ENCODE data around the gene UBE3B. TPM values are rescaled to one million over a fixed set of nuclear protein-coding genes. Genes with fewer than 3 reads are reported as not detected.

UBE3B gene
- total RNA-seq, 1 experiment from 2014 or later, result 48.6 TPM

GRCh38 chr12:109517619-109518018, 40.2 kb downstream of the UBE3B start:
- DNase-seq, result no peak
- no TSS peak for BruUV-seq (replicated peaks)
- Mint-ChIP-seq H3K4me1 (ENCODE audit: low read depth, unreplicated experiment) (no peaks in the 10 kb centered on the region), H3K27me3 (ENCODE audit: unreplicated experiment) (no peaks in the 10 kb centered on the region), H3K27ac (ENCODE audit: unreplicated experiment) (no peak overlapping the region), H3K36me3 (ENCODE audit: insufficient read depth, unreplicated experiment) (peaks cover 25% of the 10 kb centered on the region), H3K9me3 (ENCODE audit: low read depth, unreplicated experiment) (no peaks in the 10 kb centered on the region), H3K4me3 (ENCODE audit: low read depth, unreplicated experiment) (no peak overlapping the region)
- TF ChIP-seq CTCF (IDR thresholded peaks at IDR 0.05; ENCODE audit: unreplicated experiment), result no peak
- CTCF ChIA-PET, result interaction anchor here (1.2 kb wide), 1 partner anchor 85 kb away, joined by 4 read pairs; no protein-coding TSS in a partner anchor
- intact Hi-C loops (cut with micrococcal nuclease; ENCODE audit: unreplicated experiment), result no loop called here

GRCh38 chr12:109518820-109519665, 41.6 kb downstream of the UBE3B start:
- peaks cover 30% of the 10 kb centered on the region for H3K36me3 Mint-ChIP-seq (ENCODE audit: insufficient read depth, unreplicated experiment)
- BruUV-seq (replicated peaks), result no TSS peak
- CTCF ChIA-PET, result interaction anchor here (1.3 kb wide), 1 partner anchor 256 kb away, joined by 10 read pairs; no protein-coding TSS in a partner anchor
- H3K4me1 Mint-ChIP-seq (ENCODE audit: low read depth, unreplicated experiment), result no peaks in the 10 kb centered on the region
- H3K4me3 Mint-ChIP-seq (ENCODE audit: low read depth, unreplicated experiment), result no peak overlapping the region
- no peaks in the 10 kb centered on the region for H3K27me3 Mint-ChIP-seq (ENCODE audit: unreplicated experiment)
- H3K9me3 Mint-ChIP-seq (ENCODE audit: low read depth, unreplicated experiment), result no peaks in the 10 kb centered on the region
- no peak overlapping the region for H3K27ac Mint-ChIP-seq (ENCODE audit: unreplicated experiment)
- TF ChIP-seq CTCF (IDR thresholded peaks at IDR 0.05; ENCODE audit: unreplicated experiment), result peak; percentile 53
- DNase-seq, result peak; percentile 64
- intact Hi-C loops (cut with micrococcal nuclease; ENCODE audit: unreplicated experiment), result loop anchor here (1.0 kb wide), 1 partner anchor 256 kb away; no protein-coding TSS in a partner anchor

- Mint-ChIP-seq H3K27ac (ENCODE audit: unreplicated experiment) (no peak overlapping the region), H3K4me1 (ENCODE audit: low read depth, unreplicated experiment) (no peaks in the 10 kb centered on the region), H3K27me3 (ENCODE audit: unreplicated experiment) (no peaks in the 10 kb centered on the region), H3K36me3 (ENCODE audit: insufficient read depth, unreplicated experiment) (peaks cover 32% of the 10 kb centered on the region), H3K9me3 (ENCODE audit: low read depth, unreplicated experiment) (no peaks in the 10 kb centered on the region), H3K4me3 (ENCODE audit: low read depth, unreplicated experiment) (no peak overlapping the region)
- BruUV-seq (replicated peaks), result no TSS peak
- DNase-seq, result no peak
- intact Hi-C loops (cut with micrococcal nuclease; ENCODE audit: unreplicated experiment), result loop anchor here (1.0 kb wide), 1 partner anchor 256 kb away; no protein-coding TSS in a partner anchor
- CTCF ChIA-PET, result no interaction called here
- no peak for TF ChIP-seq CTCF (IDR thresholded peaks at IDR 0.05; ENCODE audit: unreplicated experiment)
Observed at GRCh38 chr12:109519787-109520186, 42.4 kb downstream of the UBE3B start.

GRCh38 chr12:109521831-109522230, 44.4 kb downstream of the UBE3B start:
- no peaks in the 10 kb centered on the region for H3K9me3 Mint-ChIP-seq (ENCODE audit: low read depth, unreplicated experiment)
- no peak for DNase-seq
- BruUV-seq (replicated peaks), result no TSS peak
- intact Hi-C loops (cut with micrococcal nuclease; ENCODE audit: unreplicated experiment), result no loop called here
- peaks cover 31% of the 10 kb centered on the region for H3K36me3 Mint-ChIP-seq (ENCODE audit: insufficient read depth, unreplicated experiment)
- H3K4me1 Mint-ChIP-seq (ENCODE audit: low read depth, unreplicated experiment), result no peaks in the 10 kb centered on the region
- no peak overlapping the region for H3K27ac Mint-ChIP-seq (ENCODE audit: unreplicated experiment)
- CTCF ChIA-PET, result interaction anchor here (0.6 kb wide), 1 partner anchor 71 kb away, joined by 7 read pairs; no protein-coding TSS in a partner anchor
- H3K27me3 Mint-ChIP-seq (ENCODE audit: unreplicated experiment), result no peaks in the 10 kb centered on the region
- TF ChIP-seq CTCF (IDR thresholded peaks at IDR 0.05; ENCODE audit: unreplicated experiment), result no peak
- no peak overlapping the region for H3K4me3 Mint-ChIP-seq (ENCODE audit: low read depth, unreplicated experiment)

All from Calu3 (cell line).